NCI-H146 treated with DMSO at 0.1 percent for 48 hours (cell line): ENCODE measurements around the gene ACAT2.
A peak's percentile ranks its signal among the peaks of the same experiment; 100 is the strongest.
"Not testable (repeated sequence)": the region's sequence is repeated elsewhere in the genome, so short reads cannot be mapped to it uniquely, and the experiment has no call there.

Source experiments
- DNase-seq: peaks from one replicate; lab custom pipeline; 2025; ENCODE audit not compliant: unreplicated experiment; lab: John Stamatoyannopoulos, UW

Gene ACAT2

DNA sequence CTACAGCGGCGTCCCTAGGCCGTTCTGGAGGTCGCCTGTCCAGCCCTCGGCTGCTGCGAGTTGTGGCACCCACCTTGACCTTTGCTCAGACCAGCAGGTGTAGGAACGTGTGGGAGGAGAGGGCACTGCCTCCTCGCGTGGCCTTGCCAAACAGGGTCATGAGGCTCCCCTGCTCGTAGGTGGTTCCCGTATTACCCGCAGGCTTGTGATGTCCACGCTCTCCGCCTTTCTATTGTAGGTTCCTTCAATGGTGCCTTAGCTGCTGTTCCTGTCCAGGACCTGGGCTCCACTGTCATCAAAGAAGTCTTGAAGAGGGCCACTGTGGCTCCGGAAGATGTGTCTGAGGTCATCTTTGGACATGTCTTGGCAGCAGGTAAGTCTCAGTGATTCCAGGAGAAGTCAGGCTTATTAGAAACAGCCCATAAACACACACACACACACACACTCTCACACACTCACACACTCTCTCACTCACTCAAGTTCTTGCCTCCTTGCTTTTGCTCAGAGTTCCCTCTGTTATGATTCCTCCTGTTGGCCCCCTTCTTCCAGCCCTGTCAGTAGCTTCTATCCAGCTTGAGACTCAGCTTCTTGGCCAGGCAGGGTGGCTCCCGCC, 942 bp downstream of the ACAT2 start:
- no peak for DNase-seq

DNA sequence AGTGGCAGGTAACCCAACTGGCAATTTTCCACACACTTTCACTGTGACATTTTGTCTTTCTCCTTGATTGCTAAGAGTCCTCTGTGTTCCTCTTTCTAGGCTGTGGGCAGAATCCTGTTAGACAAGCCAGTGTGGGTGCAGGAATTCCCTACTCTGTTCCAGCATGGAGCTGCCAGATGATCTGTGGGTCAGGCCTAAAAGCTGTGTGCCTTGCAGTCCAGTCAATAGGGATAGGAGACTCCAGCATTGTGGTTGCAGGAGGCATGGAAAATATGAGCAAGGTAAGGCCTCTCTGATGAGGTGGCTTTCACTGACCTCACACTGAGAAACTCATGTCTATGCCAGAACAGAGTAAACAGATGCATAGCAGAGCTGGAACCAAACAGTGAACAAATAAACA, 5.1 kb downstream of the ACAT2 start:
- no peak for DNase-seq

GRCh38 chr6:159769470-159769869, 7.6 kb downstream of the ACAT2 start:
- DNase-seq: no peak

GRCh38 chr6:159772196-159772595, 10.4 kb downstream of the ACAT2 start:
- no peak for DNase-seq

- DNase-seq: no peak
Observed at GRCh38 chr6:159777240-159777904, 15.5 kb downstream of the ACAT2 start.

DNA sequence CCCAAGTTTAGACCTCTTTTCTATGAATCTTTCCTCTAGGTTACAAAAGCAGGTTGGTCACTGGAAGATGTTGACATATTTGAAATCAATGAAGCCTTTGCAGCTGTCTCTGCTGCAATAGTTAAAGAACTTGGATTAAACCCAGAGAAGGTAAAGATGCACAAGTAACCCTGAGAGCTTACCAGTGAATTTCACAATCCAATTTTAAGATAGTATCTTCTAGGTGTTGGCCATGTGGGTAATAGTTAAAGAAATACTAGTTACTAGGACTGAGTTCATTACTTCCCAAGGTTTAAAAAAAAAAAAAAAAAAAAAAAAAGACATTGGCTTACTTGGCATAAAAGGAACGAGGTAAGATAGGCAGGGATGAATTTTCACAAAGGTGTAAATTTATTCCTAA, 16.3 kb downstream of the ACAT2 start:
- DNase-seq: no peak

- no peak for DNase-seq
Observed at GRCh38 chr6:159778542-159779103, 16.8 kb downstream of the ACAT2 start.

DNA sequence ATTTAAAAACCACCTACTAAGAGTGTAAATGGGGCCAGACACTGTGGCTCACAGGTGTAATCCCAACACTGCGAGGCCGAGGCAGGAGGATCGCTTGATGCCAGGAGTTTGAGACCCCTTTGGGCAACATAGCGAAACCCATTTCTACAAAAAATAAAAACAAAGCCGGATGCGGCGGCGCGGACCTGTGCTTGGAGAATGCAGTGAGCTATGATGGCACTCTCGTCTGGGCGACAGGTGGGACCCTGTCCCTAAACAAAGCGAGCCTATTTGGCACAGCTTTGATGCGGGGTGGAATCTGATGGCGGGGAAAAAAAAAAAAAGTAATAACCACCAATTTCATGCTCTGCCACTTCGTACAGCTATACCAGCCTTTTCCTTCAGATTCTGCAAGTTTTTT, 26.4 kb downstream of the ACAT2 start:
- no peak for DNase-seq

- no peak for DNase-seq
Observed at GRCh38 chr6:159788753-159789376, 27.0 kb downstream of the ACAT2 start.

DNA sequence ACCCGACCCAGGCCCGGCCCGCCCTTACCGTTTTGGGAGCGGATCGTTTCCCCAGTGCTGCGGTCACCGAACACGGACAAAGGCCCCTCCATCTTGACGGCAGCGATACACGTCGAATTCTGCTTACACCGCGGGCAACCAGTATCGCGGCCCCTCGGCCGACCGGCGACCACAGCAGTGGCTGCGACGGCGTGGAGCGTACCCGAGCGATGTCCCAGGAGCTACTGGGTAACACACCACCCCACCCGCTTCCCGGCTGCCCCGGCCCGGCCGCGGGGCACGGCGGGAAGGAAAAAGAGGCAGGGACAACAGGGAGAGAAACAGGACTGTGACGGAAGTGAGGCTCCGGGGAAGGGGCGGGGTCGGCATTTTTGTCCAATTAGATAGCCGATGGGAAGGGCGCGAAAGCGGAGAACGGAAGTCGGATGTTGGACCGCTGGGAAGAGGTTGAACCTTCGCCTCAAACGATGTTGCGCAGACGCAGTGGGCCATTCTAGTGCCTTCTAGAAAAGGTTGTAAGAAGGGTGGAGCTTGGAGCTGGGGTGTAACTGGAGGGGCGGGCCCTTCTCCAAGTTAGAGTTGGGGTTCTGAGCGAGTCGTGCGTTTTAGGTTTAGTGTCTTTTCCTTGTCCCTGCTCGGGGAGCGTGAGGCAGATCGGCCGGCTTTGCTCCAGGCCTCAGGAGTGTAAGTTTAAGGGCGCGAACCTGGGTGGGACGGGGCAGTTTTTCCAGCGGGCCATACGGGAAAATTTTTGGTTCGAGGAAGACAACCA, 27.7 kb downstream of the ACAT2 start, which contains the start of gene TCP1:
TCP1 (minus strand) TSS at position 226 of the 772 bp plus-strand sequence; CDS start at position 92, 134 bp downstream.
- peak; percentile 100 for DNase-seq

DNA sequence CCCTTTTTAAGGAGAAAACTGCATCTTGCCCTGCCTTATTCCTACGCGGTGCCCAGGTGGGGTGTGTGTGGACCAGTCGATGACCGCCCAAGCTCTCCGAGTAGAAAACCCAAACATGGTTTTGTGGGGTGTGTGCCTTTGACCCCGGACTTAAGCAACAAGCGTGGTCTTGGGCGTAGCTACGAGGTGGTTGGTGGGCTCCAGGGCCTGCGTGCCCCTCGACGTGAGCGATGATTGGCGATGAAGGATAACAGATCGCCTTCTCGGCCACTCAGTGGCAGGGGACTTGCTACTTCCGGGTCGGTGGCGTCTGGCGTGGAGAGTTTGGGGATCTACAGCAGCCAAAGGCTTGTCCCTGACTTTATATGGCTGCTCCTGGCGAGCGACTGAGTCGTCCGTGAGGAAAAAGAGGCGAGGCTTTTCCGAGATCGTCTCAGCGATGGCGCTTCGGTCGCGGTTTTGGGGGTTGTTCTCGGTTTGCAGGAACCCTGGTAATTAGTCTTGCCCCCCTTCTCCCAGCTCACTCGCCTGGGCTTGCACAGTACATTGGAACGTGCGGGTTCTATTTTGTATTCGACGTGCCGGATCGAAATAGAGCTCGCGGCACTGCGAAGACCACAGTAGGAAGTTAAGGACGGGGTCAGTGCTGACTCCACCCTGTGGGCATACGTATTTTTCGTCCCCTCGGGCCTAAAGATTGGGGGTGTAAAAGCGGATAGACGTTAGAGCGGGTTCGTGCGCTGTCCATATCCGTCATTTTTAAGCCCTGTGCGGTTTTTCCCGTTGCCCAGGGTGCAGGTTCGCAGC, 28.5 kb downstream of the ACAT2 start, which contains the start of gene MRPL18:
MRPL18 (plus strand) TSS at position 319 of the 807 bp plus-strand sequence; CDS start at position 440, 121 bp downstream.
- peak; percentile 98 for DNase-seq

GRCh38 chr6:159790956-159791598, 29.2 kb downstream of the ACAT2 start:
- DNase-seq: peak; percentile 42

GRCh38 chr6:159794976-159795375, 33.1 kb downstream of the ACAT2 start:
- DNase-seq: not testable (repeated sequence)

DNA sequence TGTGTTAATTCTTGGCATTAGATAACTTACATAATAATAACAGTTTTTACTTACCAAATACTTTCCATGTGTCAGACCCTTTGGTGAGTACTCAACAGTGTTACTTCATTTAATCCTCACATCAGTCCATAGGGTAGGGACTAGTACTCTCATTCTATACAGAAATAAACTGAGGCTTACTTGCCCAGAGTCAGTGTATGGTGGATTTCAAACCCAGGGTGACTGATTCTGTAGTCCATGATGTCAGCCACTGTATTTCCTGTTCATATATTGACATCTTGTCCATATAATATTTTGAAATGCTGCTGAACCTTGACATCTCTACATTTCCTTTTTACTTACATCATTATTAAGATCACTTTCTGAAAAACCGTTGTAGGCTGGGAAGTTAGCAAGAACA, 35.7 kb downstream of the ACAT2 start:
- DNase-seq: no peak

DNA sequence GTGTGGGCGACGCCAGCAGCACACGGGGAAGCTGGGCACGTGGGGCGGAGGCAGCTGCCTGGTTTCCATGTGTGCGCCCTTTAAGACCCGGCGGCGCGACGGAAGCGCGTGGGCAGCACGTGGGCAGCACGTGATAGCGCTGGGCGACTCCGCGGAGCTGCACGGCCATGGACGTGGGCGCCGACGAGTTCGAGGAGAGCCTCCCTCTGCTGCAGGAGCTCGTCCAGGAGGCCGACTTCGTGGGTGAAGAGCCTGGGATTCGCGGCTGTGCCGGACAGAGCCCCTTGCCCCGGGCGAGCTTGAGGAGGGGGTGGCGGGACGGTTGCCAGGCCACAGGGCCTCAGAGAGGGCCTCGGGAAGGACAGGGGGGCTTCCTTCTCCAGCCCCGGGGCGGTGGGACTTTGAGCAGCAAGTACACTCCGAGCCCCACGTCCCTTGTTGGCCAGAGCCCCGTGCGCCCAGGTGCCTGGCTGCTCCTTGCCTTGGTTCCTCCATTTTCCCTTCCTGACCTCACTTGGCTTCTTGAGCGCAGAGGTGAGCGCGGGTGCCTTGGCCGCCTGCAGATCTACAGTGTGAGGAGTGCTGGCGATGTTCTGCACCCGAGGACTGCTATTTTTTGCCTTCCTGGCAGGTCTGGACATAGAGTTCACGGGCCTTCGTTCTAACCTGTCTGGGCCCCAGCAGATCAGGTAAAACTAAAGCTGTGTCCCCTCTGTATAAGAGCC, 38.5 kb downstream of the ACAT2 start, which contains the start of gene PNLDC1:
PNLDC1 (plus strand) TSS at position 136 of the 725 bp plus-strand sequence; CDS start at position 168, 32 bp downstream.
- DNase-seq: no peak

GRCh38 chr6:159801935-159802334, 40.1 kb downstream of the ACAT2 start:
- no peak for DNase-seq

- no peak for DNase-seq
Observed at GRCh38 chr6:159804504-159804903, 42.7 kb downstream of the ACAT2 start.

DNA sequence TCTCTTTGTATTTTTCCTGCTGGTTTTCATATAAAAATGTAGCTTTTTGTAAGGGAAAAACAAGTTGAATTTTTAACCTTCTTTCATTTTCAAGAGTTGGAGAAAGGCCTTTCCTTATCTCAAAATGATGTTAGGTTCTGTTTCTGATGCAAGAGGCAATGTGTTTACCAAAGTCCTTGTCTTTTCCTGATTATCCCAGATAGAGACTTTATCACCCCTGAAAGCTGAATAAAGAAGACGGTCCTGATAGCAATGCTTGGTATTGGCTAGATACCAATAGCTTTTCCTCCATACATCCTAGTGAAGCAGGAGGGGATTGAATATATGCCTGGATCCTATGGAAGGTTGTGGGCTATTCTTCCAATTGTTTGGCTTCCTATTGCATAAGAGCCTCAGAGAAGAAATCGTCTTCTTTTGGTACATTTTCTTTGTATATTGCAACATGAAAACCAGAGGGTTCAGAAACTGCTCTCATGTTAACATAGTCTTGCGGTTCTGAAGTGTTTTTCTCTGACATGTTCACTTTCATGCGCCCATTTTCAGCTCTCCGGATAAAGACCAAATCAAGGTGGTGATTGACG, 43.7 kb downstream of the ACAT2 start:
- DNase-seq: no peak

- no peak for DNase-seq
Observed at GRCh38 chr6:159806021-159806458, 44.2 kb downstream of the ACAT2 start.
